Stimulated activated CD8-positive, alpha-beta memory T cell treated with anti-CD3 and anti-CD28 coated beads, Interleukin-15, amount 100 ng/mL, for 1 hour (primary cell): ENCODE results near the gene DHRS3.

Experiments used
- DNase-seq: peaks from one replicate; pipeline ENCODE4 v3.0.0-alpha.2; 2020; ENCODE audit warnings: low read depth

DHRS3 gene

GRCh38 chr1:12596007-12596821 lies 21.8 kb downstream of the DHRS3 start:
- DNase-seq = no peak

GRCh38 chr1:12595757-12596006 lies 22.3 kb downstream of the DHRS3 start:
- no peak for DNase-seq

- DNase-seq = no peak
Measured at GRCh38 chr1:12594966-12595756, 22.8 kb downstream of the DHRS3 start.

- no peak for DNase-seq
Measured at GRCh38 chr1:12594490-12594889, 23.5 kb downstream of the DHRS3 start.

GRCh38 chr1:12593621-12594066 lies 24.4 kb downstream of the DHRS3 start:
- no peak for DNase-seq

- no peak for DNase-seq
Measured at GRCh38 chr1:12592496-12592895, 25.5 kb downstream of the DHRS3 start.

- no peak for DNase-seq
Measured at GRCh38 chr1:12591267-12591938, 26.6 kb downstream of the DHRS3 start.

GRCh38 chr1:12588695-12589094 lies 29.3 kb downstream of the DHRS3 start:
- DNase-seq = no peak

GRCh38 chr1:12587981-12588640 lies 29.9 kb downstream of the DHRS3 start:
- no peak for DNase-seq

GRCh38 chr1:12585951-12586942 lies 31.8 kb downstream of the DHRS3 start:
- no peak for DNase-seq

- DNase-seq = no peak
Measured at GRCh38 chr1:12585536-12585935, 32.5 kb downstream of the DHRS3 start.

GRCh38 chr1:12584900-12585525 lies 33.0 kb downstream of the DHRS3 start:
- DNase-seq = no peak

GRCh38 chr1:12583484-12583883 lies 34.5 kb downstream of the DHRS3 start:
- no peak for DNase-seq

GRCh38 chr1:12582649-12583048 lies 35.4 kb downstream of the DHRS3 start:
- DNase-seq = no peak

GRCh38 chr1:12581179-12581578 lies 36.8 kb downstream of the DHRS3 start:
- DNase-seq = no peak

- no peak for DNase-seq
Measured at GRCh38 chr1:12580054-12580887, 37.7 kb downstream of the DHRS3 start.

GRCh38 chr1:12578860-12579422 lies 39.1 kb downstream of the DHRS3 start:
- DNase-seq = no peak

- no peak for DNase-seq
Measured at GRCh38 chr1:12577020-12577419, 41.0 kb downstream of the DHRS3 start.

GRCh38 chr1:12574757-12575139 lies 43.3 kb downstream of the DHRS3 start:
- DNase-seq = no peak
